AG09319 (cell line): ENCODE measurements around the gene PRKCZ.

ENCODE experiments used
- DNase-seq: peaks from one replicate; pipeline ENCODE4 v3.0.0-alpha.2; 2010; ENCODE audit warnings: low read depth; ENCODE audit errors: extremely low read depth
- TF ChIP-seq, protein P1 (sequence below): IDR thresholded peaks from 2 replicates; pipeline ENCODE4 v1.5.1; 2011; ENCODE audit warnings: low read depth, mild to moderate bottlenecking, inconsistent platforms, low read length, moderate library complexity

PRKCZ gene

DNA sequence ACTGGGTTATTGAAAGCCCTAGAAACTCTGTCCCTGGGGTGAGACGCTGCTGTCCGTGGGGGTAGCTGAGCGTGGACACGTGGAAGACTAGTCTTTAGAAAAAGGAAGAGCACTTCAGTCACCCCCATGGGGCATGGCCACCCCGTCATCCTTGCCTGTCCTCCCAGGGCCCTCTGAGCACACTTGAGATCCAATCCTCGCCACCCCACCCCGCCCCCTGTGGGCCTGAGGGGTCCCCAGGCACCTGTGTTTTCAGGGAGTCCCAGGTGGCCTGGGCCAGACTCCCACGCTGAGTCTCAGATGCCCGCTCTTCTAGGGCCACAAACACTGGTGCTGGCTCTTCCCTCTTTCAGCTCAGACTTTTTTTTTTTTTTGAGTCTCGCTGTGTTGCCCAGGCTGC is 2.5 kb downstream of the PRKCZ start:
- TF ChIP-seq, protein P1, sequence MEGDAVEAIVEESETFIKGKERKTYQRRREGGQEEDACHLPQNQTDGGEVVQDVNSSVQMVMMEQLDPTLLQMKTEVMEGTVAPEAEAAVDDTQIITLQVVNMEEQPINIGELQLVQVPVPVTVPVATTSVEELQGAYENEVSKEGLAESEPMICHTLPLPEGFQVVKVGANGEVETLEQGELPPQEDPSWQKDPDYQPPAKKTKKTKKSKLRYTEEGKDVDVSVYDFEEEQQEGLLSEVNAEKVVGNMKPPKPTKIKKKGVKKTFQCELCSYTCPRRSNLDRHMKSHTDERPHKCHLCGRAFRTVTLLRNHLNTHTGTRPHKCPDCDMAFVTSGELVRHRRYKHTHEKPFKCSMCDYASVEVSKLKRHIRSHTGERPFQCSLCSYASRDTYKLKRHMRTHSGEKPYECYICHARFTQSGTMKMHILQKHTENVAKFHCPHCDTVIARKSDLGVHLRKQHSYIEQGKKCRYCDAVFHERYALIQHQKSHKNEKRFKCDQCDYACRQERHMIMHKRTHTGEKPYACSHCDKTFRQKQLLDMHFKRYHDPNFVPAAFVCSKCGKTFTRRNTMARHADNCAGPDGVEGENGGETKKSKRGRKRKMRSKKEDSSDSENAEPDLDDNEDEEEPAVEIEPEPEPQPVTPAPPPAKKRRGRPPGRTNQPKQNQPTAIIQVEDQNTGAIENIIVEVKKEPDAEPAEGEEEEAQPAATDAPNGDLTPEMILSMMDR: no peak

DNA sequence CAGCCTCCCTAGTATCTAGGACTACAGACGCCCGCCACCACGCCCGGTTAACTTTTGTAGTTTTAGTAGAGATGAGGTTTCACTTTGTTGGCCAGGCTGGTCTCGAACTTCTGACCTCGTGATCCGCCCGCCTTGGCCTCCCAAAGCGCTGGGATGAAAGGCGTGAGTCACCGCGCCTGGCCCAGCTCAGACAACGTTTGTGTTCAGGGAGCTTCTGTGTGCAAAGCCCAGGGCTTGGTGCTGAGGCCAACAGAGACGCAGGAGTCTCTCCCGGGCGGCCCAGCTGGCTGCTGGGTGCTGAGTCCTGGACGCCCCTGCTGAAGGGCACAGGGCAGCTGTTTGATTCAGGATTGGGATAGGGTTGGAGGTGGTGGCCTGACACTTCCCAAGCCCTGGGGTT is 3.0 kb downstream of the PRKCZ start:
- TF ChIP-seq, protein P1: no peak
- no peak for DNase-seq

More for the DNA sequence above, 2.5 kb downstream of the PRKCZ start:
- no peak for DNase-seq

DNA sequence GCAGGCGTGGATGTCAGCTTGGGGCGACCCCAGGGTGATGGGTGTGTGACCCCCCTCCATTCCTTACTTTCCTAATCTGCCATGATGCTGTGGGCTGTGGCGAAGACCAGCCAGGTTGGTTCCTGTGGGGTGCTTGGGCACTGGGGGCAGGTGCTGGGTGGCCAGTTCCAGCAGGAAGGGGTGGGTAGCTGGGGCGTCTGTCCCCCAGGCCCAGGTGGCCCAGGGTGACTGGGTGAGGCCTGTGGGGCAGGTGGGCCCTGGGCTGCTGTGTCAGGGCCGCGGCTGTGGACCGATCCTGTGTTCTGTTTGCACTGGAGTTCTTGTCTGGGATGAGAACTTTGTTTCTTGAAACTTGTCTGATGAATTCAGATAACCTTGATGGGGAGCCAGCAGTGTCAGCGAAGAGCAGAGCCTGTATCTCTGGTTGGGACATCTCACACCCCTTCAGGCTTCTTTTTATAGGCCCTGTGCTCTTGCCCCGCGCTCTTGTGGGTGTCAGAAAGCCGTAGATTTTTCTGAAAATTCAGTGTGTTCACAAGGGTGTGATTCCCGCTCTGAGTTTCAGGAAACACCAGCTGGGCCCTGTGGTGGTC is 3.7 kb downstream of the PRKCZ start:
- DNase-seq: no peak
- TF ChIP-seq, protein P1: no peak

DNA sequence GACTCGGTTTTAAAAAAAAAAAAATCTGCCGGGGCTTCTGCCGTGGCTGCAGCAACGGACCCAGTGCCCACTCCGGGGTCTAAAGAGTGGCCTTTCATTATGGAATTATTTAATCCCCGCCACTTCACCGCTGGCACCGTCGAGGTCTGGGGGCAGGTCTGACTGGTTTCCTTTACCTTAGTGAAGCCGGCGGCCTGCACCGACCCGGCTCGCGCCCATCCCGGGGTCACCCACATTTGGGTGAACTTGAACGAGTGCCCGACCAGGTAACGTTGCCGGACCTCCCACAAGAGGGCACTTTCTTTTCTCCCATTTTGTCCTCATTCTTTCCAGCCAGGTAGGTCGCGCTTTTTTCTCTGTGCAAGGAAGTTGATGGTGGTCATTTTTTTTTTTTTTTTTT is 4.3 kb downstream of the PRKCZ start:
- DNase-seq: no peak
- TF ChIP-seq, protein P1: no peak

DNA sequence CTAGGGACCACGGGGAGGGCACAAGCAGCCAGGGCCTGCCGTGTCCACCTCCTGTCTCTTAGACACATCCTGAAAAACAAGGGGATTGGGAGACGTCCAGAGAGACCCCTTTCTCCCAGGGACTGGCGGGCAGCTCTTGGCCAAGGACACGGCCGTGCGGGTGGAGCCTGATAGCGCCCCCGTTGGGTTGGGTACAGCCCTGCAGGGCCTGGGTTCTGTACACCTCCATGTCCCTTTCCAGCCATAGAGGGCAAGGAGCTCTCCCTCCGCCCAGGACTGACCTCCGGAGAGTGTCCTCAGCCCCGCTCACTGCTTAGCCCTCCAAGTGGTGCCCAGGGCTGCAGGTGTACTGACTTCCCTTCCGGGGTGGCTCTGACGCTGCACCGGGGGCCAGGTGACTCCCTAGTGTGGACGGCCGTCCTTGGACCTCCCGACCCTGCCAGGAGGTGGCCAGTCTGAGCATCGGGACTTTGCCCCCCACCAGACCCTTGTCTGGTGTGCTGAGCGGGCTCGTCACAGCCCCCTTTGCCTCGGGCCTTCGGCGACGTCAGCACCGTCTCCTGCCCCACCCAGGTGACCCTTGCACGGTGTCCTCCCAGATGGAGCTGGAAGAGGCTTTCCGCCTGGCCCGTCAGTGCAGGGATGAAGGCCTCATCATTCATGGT is 5.8 kb downstream of the PRKCZ start:
- no peak for DNase-seq
- TF ChIP-seq, protein P1: no peak

DNA sequence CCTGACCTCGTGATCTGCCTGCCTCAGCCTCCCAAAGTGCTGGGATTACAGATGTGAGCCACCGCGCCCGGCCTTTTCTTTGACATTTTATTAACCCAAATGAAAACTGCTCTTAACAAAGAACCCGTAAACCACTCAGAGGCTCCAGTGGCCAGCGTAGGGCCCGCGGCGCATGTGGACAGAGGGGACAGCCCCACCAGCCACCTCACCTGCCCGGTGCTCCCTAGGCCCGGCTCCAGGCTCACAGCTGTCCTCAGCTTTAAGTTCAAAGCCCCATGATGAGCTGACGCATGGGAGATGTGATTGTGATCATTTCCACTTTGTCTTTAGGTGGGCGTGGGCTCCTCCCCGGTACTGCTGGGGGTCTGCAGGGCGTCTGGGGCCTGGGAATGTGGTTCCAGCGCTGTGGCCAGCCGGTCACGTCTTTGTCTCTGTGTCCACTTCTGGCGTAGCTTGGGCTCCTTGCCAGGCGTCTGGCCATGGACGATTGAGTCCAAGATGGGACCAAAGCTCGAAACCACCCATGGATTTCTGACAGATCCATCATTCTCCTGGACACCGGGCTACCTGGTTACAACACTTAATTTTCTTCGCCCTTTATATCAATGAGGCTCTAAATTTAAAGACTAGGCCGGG is 6.9 kb downstream of the PRKCZ start:
- DNase-seq: no peak
- TF ChIP-seq, protein P1: no peak

DNA sequence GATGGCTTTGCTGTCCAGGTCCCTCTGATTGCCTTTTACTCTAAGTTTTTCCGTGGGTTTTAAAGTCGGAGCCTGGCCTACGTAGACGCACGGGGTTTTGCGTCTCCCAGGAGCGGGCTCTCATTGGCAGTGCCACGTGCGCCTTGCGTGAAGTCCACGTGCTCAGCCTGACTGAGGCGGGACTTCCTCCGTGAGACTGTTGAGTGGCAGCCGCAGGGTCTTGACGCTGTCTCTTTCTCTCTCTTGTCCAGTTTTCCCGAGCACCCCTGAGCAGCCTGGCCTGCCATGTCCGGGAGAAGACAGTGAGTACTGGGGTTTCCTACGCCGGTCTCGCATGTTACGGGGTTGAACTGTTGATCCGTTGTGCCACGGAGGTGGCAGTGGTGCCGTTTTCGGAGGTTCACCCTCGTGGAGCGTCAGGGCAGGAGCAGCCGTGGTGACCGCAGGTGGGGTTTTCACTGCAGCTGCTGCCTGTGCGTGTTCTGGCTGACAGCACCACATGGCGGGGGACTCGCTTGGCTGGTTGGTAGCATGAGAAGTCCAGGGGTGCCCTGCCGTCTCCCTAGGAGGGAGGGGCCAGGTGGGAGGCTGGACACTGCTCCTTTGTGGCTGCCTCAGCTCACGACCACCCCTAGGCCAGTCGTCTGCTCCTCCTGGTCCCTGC is 9.2 kb downstream of the PRKCZ start:
- TF ChIP-seq, protein P1: no peak
- no peak for DNase-seq
